Middle frontal gyrus (tissue), 1 donor: ENCODE measurements around the gene TFPI.

Experiments used
- DNase-seq: peaks from one replicate; pipeline ENCODE4 v3.0.0-alpha.2; 2015; ENCODE audit warnings: low spot score; ENCODE audit errors: extremely low spot score

TFPI gene

DNA sequence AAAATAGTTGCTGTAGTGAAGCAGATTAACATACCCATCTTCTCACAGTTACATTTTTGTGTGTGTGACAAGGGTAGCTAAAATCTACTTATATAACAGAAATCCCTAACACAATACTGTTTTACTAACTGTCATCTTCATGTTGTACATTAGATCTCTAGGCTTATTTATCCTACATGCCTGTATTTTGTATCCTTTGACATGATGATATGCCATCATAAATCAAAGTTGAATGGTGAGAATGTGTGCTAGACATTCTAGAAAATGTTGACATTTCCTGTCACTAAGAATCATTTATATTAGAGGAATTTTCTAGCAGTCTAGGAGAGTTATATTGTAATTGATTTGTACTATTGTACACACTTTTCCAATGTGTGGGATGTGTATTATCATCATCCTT lies 84.7 kb downstream of the TFPI start:
- no peak for DNase-seq

DNA sequence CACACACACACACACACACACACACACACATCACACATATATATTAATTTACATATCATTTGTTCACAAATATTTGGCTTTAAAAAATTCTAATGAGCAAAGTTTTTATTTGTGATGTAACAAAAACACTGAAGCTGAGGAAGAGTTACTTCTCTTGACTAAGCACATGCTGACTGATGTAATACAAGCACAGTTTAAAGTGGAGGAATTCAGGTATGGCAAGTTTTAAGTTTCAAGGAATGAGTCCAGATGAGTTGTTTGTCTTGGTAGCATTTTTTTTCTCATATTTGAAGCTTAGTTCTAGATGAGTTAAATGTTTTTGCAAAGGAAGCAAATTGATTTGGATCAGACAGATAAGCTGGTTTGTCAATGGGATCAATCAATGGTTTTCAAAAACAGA lies 86.0 kb downstream of the TFPI start:
- no peak for DNase-seq

DNA sequence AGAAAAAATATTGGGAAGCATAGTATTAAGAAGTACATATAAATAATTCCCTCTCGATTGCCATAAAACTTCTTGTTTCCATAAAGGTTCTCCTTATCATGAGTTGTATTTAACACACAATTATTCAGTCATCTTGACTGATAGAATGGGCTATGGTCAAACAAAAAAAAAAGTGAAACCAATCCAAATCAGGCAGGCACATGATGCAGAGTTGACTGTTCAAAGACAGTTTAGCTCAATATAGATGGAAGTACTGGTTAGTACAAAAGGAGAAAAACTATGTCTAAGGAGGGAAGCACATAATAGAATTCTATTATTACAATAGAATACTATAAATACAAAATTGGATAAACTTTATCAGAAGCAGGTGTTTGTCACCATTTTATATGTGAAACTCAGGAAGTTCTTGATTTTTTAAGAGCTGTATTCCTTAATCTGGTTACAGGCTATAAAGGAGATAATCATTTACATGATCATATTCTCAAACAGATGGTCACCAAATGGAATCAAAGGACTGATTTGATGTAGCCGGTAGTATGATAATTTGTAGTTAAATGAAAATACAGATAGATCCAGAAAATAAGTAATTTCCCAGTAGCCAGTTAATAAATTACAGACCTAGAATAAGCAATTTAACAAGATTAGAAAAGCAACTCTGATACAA lies 88.0 kb downstream of the TFPI start:
- DNase-seq, result no peak

DNA sequence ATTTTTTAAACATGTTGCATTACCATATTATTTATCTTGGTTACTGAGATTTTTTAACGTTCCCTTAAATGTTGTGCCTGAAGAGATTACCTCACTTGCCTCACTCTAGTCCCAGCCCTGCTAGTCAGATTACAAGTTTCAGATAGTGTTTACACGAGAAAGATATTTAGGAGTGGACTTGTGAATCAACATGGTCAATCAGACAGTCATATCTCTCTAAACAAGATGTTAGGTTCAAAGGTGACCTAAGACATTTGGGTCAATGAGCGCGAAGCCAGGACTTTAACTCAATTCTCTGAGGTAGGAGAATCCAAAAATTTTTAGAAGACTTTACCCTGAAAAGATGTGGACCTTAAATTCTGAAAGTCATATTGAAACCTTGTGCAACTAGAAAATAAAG lies 91.4 kb downstream of the TFPI start:
- no peak for DNase-seq

DNA sequence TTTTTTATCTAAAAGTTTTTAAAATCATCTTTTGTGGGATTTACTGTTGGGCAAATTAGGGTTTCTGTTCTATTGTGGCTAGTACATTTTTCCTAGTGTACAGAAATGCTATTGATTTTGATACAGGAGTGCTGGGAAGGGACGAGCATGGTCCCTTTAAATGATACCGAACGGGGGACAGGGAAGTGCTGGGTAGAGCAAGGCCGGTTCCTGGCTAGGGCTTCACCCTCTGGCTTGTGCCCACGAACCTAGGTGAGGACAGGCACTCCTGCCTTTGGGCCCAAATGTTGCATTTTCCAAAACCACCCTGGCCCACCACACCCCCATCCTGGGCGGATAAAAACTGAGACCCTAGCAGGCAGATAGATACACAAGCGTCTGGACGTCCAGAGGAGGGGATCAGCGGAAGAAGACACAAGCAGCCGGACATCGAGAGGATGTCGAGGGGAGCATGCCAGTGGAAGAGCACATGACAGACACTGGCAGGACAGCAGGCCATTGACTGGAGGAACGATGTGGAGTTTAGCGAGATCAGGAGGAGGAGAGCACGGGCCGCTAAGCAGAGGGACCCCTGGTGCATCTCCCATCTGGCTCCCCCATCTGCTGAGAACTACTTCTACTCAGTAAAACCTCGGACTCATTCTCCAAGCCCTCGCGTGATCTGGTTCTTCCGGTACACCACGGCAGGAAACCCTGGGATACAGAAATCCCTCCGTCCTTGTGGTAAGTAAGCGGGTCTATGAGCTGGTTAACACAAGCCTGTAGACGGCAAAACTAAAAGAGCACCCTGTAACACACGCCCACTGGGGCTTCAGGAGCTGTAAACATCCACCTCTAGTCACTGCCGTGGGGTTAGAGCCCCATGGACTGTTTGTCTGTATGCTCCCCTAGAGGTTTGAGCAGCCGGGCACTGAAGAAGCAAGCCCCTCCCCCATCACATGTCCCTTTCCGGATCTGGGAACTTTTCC lies 92.7 kb downstream of the TFPI start:
- no peak for DNase-seq

DNA sequence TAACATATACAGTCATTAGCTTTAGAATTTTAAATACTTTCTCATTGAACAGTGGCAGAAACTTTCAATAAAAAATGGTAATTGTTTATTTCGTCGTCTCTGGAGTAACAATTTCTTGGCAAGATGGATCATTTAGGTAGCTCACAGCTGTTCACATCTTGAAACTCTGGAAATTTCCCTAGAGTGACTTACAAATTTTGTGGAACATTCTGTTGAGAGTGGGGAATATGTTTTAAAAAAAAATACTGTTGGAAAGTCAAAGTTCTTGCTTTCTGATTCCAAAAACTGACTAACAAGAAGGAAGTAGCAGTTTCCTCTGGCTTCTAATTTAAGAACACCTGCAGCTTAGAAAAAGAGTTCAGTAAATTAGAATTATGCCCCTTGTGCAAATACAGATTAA lies 95.0 kb downstream of the TFPI start:
- no peak for DNase-seq

GRCh38 chr2:187453078-187453641 lies 101.1 kb downstream of the TFPI start:
- no peak for DNase-seq

DNA sequence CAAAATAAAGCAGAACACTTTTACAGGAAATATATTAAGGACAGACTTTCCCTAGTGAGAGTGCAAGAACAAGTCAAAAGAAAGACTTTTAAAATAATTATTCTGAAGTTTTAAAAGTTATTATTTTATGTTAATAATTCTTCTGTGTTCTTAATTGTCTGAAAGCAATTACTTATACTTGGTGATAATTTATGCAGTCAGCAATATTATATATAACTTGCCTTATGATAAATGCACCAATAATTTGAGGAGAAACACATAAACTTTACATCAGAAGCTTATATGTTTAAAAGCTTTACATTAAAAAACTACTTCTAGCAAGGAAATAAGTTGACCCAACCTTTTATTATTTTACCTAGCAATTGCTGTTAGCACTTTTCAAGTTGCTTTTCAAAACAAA lies 102.7 kb downstream of the TFPI start:
- DNase-seq, result no peak

GRCh38 chr2:187447336-187447735 lies 106.9 kb downstream of the TFPI start:
- DNase-seq, result no peak

GRCh38 chr2:187446711-187447110 lies 107.5 kb downstream of the TFPI start:
- DNase-seq, result no peak

DNA sequence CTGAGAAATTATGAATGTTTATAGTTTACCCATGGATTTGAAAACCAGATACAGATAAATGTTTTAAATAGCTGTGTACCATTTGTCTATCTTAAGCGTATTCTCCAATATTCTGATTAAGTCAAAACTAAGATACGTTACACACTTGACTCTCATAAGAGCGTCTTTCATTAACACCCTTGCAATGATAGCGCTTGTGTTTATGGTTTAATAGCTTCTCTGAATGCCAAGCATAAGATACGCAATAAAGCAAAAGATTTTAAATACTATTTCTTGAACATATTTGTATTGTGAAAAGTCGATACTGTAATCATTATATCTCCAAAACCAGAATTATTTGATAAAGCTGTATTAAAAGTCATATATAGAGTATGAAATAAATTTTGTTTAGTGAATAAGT lies 109.2 kb downstream of the TFPI start:
- no peak for DNase-seq

DNA sequence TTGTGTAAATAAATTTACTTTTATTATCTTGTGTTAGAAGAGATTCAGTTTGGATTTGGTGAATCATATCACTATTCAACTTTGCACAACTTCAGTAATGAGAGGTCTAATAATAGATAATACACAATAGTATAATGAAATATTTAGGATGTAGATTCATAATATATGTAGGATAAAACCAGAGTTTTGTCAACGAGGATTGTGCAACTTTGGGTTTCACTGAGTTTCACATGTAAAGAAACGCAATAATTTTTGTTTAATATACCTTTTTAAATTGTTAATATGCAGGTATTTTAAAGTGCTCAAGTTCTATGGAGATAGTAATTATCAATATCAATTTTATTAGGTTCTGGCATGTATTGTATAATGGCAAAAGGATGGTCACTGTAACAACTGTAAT lies 111.5 kb downstream of the TFPI start:
- DNase-seq, result no peak

DNA sequence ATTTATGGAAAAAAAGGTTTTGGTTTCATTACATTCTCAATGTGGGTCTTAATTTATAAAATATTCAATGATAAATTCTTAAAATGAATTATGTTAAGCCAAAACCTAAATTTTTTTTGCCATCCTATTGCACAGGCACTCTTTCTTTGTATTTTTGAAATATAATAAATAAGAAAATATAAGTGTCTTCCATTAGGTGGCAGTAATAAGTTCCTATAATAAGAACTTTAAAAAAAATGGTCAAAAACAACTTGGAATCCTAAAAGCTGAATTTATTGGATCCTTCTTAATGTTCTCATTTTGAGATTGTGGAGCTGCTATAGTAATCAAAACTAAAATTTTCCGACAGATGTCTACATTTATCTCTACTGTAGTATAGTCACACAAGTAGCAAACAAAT lies 111.9 kb downstream of the TFPI start:
- no peak for DNase-seq

GRCh38 chr2:187440101-187440675 lies 114.0 kb downstream of the TFPI start:
- DNase-seq, result no peak

DNA sequence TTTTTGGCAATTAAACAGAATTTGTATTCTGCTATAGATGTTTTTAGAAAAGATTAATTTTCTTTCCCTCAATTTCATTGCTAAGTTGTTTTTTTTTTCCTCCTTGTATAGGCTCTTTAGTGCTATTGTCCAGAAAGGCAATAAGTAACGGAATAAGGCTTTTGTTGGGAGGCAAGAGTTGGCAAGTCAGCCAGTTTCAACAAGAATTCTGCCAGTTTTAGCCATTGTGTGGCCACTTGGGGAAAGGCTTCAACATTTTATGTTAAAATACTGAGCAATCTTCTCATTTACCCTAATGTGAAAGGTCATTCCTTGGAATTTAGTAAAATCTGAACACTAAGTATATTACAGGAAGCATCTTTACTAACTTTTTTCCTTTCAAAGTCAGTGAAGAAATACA lies 115.8 kb downstream of the TFPI start:
- no peak for DNase-seq

DNA sequence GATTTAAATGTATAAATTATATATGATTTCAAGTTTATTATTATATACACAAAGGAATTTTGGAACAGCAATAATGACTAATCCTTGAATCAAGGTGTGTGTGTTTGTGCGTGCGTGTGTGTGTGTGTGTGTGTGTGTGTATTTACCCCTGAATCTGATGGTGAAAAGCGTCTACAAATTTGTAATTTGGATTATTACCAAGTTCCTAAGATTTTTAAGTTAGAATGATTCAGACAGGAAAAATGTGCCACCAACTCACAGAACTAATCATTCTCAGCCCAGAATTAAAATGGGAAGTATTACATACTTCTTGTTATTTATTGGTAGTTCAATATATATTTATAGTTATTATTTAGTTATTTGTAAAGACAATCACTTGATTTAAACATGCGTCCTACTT lies 118.5 kb downstream of the TFPI start:
- DNase-seq, result no peak

- no peak for DNase-seq
Observed at GRCh38 chr2:187435078-187435477, 119.2 kb downstream of the TFPI start.

DNA sequence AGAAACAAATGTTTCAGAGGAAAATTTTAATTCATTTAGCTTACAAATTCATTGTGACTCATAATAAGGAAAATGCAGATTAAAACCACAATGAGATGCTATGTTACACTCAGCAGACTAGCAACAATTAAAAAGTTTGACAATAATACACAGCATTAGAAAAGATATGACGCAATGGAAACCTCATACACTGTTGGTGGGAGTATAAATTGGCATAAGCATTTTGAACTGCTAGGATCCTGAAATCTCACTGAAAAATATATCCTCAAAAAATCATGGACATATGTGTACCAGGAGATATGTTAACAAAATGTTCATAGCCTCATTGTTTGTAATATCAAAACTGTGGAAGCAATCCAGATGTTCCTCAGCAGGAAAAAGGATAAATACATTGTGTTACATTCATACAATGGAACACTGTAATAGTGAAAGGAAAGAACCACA lies 119.9 kb downstream of the TFPI start:
- no peak for DNase-seq

GRCh38 chr2:187431911-187432310 lies 122.3 kb downstream of the TFPI start:
- no peak for DNase-seq

- no peak for DNase-seq
Observed at GRCh38 chr2:187429989-187430388, 124.2 kb downstream of the TFPI start.

GRCh38 chr2:187424146-187424545 lies 130.1 kb downstream of the TFPI start:
- DNase-seq, result no peak

GRCh38 chr2:187422282-187422681 lies 132.0 kb downstream of the TFPI start:
- no peak for DNase-seq
